GM19324 (cell line): Measurements from ENCODE around the gene CACNA2D3.

Experiments used
- ATAC-seq: cut with Tn5 transposase; IDR thresholded peaks from one replicate; pipeline ENCODE4 v1.9.1; 2021; ENCODE audit warnings: mild to moderate bottlenecking, moderate library complexity; ENCODE audit not compliant: unreplicated experiment, low FRiP score

The CACNA2D3 gene

DNA sequence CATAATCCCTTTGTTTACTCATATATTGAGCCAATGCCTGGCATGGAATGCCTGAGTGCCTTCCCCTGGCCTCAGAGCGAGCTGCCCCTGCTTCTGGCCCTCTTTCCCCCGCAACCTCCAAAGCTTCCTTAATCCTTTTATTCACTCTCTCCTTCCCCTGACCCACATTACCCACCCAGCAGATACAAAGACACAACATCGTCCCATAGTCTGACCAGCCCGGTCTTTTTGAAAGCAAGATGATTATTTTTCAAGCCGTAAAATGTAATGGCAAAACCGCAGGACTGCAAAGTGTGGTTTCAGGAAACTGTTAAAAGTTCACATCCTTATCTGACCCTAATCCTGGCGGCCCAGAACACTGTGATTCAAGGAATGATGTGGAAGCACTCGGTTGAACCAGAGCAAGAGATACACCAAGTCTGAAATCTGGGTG, 883.9 kb downstream of the CACNA2D3 start:
- no peak for ATAC-seq

DNA sequence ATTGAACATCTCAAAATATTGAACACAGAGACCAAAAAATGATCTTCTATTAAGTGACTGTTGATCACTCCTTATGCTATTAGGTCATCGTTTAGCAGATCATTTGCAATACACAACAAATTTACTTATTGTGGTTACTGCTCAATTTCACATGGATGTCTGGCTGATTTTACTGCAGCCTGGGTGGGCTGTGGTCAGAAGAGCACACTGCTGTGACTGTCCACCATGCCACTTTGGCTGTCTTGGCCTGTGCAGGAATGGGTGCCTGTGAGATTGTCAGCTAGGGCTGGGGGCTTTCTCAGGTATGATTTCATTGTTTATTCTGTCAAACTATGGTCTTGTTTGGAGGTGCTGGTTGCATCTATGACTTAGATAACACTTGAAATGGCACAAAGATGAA, 885.6 kb downstream of the CACNA2D3 start:
- ATAC-seq, result no peak

DNA sequence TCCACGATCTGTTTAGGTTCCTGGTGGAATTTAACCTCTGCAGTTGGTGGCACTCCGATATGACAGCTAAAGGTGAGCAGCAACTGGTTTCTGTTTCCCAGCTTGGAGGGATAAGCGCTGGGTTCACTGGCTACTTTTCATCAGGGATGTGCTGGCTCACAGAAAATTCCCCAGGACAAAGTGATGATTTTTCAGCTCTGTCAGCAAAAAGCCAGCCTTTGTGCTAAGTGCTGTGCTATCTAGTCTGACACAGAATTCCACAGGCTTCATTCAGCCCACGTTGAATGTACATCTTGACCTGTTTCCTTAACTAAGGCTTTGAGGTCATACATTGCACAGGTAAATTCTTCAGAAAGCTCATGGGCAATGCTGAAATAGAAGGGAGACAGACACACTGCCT, 887.0 kb downstream of the CACNA2D3 start:
- no peak for ATAC-seq

DNA sequence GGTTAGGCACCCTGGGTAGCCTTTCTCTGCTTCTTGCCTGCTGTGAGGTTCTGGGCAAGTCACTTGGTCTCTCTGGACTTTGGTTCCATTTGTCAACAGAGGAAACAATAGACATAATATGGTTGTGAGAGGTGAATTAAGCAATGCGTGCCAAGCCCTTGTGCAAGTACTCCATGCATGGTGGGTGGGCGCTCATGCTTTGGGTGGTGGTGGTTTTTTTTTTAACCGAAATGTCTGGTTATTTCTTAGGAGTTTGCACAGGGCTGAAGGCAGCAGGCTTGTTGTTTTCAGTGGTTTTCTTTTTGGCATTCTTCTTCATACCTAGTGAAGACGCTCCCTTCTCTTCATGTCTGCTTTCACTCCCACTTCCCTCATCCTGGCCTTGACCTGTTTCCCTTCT, 889.7 kb downstream of the CACNA2D3 start:
- no peak for ATAC-seq

DNA sequence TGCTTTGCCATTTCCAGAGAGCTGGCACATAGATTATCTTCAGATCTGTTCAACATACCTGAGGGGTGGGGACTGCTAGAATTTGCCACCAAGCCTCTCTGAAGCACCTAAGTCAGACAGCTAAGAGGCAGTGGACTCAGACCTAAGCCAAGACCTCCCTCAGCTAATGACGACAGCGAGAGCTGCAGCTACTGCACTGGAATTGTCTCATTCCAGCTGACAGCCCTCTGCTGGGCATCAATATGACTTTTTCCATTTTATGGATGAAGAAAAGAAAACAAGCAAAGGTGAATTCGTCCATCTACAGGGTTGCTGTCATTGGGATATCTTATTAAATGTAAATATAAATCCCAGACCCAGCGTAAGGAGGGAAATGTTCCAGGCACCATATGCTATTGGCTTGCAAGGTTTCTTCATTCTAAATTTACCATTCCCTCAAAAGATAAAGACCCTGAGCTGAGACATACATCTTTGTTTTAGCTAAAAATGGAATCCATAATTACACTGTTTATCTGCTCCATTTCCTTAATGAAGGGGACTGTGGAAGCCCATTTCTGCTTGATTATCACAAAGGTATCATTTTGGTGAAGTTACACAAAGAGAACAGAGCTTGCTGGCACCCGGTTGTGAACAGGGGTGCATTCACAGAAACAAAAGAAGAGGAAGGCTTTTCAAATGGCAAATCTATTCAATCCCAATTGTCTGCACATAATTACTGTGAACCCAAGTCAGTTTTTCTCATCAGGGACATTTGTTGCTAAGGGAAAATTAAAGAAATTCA, 891.0 kb downstream of the CACNA2D3 start:
- ATAC-seq, result no peak

DNA sequence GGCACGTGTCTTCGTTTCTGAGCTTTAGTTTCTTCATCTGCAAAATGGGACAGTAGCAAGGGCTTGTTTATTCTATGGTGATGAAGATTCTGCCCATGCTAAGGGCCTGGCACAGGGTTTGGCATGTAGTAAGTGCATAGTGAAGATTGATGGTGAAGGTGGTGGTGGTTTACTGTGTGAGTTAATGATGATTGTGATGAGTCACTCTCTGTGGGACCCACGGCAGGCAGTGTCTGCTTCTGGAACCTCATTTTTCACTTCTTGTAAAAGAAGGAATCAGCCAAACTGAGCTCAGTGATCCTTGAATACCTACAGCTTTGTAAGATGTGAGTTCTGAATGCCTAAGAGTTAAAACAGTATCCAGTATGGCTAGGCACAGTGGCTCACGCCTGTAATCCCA, 891.7 kb downstream of the CACNA2D3 start:
- ATAC-seq, result no peak

DNA sequence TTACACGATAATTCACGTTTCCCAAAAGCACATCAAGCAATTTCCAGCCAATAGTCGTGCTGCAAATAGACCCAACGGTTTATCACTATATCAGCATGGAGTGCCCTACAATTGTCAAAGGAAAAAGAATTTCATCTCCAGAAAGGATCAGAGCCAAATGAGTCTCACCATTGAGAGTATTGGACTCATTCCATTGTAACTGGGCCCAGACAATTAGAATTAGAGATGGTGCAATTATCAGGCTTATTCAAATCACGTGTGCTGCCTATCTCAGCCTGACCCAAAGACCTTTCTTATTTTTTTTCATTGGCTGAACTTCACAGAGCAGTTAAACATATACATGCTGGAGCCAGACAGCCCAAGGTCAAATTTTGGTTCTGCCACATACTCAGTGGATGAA, 892.6 kb downstream of the CACNA2D3 start:
- ATAC-seq, result no peak

DNA sequence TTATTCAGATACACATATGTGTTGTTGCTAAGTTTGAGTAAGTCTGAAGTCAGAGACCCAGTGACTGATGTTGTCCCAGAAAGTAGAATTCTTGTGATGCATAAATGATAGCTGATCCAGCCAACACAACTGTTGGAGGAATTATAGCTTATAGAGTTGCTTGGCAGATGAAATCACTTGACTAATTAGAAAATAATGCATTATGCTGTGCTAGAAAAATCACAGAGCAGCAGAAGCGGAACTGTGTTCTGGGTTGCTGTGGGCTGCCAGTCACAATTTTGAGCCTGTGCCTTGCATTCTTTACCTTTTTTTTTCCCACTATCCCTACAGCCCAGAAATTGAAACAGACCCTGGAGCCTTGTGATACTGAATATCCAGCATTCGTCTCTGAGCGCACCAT, 895.5 kb downstream of the CACNA2D3 start:
- no peak for ATAC-seq

DNA sequence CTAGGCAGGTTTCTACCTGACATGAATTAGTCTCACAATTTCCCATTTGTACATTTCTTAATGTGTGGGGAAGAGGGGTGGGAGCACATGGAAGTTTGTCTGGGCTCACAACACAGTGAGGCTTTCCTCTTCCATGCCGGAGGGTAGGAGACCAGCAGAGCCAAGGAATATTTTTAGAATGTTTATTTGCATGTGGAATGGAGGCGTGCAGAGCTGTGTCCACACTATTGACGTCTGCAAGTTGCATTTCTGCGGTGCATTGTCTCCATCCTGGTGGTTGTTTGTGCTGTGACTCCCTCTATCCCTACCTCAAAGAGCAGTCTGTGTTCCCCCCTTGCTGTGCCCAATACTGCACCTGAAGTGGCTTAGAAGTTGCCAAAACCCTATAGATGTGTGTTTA, 908.6 kb downstream of the CACNA2D3 start:
- no peak for ATAC-seq

DNA sequence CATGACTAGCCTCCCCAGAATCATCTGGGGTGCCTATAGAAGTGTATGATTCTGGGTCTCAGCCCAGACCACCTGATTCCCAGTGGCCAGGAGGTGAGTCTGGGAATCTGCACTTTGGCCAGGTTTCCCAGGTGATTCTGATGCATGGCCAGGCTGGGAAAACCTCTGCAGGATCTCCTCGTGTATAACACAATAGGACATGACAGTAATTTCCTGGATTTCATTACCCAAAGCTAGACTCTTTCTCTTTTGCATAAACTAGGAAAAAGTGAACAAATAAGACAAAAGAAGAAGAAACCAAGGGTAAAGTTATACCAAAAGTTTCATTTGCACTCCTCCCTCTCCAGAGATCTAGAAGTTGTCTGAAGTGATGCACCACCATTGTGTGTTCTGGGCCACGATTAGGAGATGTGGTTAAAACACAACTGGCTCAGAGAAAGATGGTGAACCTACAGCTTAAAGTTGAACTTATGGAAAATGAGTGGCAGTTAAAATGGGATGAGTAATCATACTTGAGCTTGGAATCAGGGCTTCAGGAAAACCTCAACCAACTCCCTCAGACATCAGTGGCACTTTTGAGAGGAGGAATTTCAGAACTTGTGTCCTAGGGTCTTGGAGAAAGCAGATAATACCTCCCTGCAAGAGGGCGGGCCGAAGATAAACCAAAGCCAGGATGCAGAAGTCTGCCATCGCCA, 914.7 kb downstream of the CACNA2D3 start:
- ATAC-seq, result no peak

DNA sequence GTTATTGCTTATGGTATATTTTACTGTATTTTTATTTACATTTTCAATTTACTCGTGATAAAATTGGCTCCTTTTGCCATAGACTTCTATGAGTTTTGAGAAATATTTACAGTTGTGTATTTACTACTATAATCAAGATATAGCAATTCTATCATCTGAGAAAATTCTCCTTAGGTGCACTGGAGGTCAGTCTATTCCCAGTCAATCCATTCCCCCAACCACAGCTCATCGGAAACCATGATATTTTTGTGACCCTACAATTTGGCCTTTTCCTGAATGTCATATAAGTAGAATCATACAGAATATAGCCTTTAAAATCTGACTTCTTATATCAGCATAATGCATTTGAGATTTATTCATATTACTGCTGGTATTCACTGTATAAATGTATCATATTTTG, 920.2 kb downstream of the CACNA2D3 start:
- no peak for ATAC-seq

DNA sequence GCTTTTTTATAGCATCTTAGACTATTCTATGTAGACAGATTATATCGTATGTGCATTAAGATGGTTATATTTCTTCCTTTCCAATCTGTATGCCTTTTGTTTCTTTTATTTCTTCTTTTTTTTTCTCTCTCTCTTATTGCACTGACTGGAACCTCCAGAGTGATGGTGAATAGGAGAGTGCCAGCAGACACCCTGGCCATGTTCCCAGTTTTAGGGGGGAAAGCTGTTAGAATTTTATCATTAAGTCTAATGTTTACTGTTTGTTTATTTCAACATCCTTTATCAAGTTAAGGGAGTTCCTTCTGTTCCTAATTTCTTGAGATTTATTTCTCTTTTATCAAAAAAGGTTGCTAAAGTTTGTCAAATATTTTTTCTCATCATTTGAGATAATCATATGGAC, 922.1 kb downstream of the CACNA2D3 start:
- no peak for ATAC-seq

DNA sequence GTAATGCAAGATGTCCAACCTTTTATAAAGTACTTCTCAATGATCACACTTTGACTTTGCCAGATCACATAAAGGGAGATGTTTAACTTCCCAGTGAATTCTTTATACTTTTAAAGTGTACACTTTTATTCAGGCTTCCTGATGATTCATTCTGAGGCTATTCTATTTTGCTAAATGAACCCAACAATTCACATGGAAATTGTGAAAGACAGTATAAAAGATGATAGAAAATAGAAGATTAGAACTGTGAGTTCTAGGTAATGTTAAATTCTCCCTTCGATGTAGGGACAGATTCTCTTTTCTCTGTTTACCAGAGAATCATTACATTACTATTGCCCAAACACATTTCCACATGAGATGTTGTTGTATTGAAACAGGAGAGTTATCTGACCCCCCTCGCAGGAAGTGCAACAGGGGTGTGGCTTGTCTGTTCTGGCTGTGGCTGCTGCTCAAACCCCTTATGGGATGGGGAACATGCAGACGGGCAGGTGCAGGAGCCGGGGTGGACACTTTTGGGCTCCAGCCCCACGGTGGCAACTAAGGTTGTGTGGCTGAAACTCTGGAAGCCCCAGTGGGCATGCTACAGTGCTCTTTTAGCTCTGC, 936.8 kb downstream of the CACNA2D3 start:
- ATAC-seq, result no peak

DNA sequence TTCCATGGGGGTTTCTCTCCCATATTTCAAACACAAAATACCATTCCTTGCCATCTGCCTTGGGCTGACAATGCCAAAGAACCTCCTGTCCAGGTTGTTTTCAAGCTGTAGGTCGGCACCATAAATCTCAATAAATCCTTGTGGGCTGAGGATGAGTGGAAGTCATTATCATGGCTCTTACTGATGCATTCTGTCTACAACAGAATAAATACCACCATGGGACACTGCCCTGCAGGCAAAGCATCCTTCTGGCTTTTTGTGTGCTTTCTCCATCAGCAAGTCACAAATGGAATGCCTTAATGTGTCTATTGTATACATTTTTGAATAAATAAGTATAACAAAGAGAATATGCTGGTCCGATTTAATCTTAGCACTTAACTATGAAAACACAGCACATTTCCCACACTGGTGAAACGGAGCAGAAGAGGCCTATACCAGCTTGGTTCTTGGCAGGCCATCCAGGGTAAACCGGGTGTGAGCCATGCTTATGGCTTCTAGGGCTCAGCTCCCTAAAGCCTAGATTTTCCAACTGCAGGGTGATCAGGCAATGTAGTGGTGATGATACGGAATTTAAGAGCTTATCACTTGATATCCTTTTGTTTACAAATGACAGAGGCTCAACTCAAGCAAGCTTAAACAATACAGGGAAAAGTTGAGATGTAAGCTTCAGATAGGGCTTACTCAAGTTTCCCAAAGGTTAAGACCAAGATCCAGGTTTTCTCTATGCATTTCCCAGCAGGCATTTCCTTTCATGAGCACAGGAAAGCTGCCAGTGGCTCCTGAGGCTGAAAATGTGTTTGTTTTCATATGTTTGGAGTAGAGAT, 938.8 kb downstream of the CACNA2D3 start:
- ATAC-seq, result no peak

DNA sequence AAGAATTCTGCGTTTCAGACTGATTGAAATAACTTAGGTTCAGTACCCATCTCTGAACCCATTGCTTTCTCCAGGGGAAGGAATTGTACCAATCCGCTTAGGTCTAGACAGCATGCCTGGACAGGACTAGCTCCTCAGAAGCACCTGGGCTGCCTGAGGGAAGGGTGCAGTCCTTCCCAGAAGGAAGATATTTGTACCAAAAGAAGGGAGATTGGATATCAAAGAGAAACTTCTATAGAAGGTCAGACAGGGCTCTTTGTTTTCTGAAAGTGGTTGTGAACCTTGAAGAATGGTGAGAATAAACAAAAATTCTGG, 939.3 kb downstream of the CACNA2D3 start:
- no peak for ATAC-seq

DNA sequence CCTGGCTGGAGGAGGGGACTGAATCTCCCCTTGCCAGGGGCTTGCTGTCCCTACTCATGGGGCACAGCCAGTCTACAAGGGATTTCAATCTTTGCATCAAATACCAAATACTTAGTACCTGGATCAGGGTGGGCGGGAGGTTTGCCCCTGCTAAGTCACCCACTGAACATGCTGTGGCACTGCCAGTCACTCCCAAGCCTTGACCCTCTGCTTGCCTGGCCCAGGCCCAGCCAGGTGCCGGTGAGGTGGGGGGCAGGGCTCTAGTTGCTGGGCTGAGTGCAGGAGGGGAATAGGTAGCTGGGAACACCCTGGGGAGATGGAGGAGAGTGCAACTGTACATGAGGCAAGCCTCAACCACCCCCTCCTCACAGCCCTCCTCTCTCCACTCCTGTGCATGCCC, 941.8 kb downstream of the CACNA2D3 start:
- no peak for ATAC-seq

DNA sequence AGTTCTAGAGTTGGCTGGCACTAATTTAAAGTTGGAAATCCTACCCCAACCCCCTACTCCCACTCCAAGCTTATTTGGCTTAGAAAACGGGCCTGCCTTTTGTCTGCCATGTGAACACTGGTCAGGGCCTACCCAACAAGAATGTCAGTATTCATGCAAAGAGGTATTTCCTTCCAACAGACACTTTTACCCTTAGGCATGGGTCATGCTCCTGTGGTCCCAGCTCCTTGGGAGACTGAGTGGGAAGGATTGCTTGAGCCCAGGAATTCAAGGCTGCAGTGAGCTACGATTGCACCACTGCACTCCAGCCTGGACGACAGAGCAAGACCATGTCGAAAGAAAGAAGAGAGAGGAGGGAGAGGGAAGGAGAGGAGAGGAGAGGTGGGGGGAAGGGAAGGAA, 943.0 kb downstream of the CACNA2D3 start:
- ATAC-seq, result no peak

DNA sequence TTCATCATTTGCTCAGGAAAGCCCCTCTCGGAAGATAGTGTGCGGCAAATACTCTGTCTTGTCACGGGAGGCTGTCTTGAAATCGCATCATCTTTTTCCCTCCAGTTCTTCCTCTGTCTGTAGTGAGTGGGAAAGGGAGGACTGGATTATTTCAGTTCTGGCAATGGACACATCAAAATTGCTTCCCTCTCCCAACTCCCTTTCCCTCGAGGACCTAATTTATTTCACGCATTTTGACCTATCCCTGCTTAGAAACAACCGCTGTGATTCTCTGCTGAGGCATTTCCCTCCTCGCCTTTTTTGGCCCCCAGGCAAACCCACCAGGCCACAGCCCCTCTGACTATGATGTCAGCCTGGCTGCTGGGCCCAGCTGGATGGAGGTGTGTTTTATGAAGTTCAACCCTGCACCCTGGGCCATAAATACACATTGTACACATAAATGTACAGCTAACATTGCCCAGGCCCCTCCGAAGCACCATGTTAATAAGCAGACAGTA, 944.2 kb downstream of the CACNA2D3 start:
- ATAC-seq, result no peak

DNA sequence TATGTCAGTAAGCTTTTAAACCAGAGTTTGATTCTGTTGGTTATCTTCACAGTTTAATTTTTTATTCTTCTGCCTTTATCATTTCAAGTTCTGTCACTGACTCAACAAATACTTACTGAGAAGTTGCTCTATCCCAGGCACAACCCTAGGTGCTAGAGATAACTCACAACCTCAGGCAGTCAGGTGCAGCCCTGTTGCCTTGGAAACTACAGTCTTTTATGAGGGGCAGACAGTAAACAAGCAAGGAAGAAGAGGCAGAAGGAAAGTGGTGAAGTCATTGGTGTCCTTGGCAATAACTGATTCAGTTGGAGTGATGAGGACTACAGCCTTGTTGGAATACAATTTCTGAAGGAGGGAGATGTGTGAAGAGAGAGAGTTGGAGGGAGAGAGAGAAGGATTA, 947.6 kb downstream of the CACNA2D3 start:
- ATAC-seq, result no peak

DNA sequence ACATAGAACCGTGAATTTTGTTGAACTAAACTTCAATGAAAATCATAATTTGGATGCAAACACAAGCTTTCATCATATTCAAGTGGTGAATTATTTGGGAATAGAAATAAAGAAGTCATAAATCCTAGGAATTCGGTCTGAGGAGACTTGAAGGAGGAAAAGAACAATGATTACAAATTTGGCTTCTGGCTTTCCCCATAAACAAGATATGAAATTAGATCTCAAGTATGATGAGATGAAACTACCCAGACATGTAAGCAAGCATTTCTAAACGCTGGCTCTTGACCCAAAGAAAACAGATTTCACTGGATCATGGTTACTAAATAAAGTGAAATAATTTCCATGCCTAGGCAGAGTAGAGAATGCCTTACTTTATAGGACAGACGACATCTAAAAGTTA, 952.4 kb downstream of the CACNA2D3 start:
- ATAC-seq, result no peak

DNA sequence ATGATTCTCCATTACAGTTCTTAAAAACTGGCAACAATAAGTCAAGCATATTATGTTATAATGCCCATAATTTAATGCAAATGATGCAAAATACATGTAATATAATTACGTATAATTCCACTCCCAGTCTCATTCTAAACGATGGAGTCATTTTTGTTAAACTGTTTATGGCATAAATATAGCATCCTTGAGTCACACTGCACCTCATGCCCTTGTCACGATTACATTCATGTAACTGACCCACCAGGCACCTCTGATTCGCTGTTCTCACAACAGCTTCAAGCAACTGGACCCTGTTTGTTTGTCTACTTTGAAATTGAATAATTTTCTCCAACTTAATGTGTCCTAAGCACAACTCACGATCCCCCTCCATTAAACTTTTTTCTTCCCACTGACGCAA, 953.5 kb downstream of the CACNA2D3 start:
- ATAC-seq, result no peak
